Bronchial epithelial cell (primary cell): ENCODE data around the gene PEF1. TPM values are rescaled to one million over a fixed set of nuclear protein-coding genes. Genes with fewer than 3 reads are reported as not detected.

Source experiments
- DNase-seq: peaks from one replicate; pipeline ENCODE4 v3.0.0-alpha.2; 2010; ENCODE audit warnings: low read depth
- FAIRE-seq: peaks from 2 replicates; lab custom pipeline; 2011; peaks lifted over from hg19 to GRCh38; lab: Jason Lieb, UNC
- H3K27me3 ChIP-seq: 2 replicates; pipeline ENCODE4 v1.5.1; 2011; ENCODE audit warnings: low read length; ENCODE audit not compliant: control insufficient read depth, insufficient read depth
- H3K36me3 ChIP-seq: 2 replicates; pipeline ENCODE4 v1.5.1; 2011; ENCODE audit warnings: low read length; ENCODE audit not compliant: control insufficient read depth, insufficient read depth
- H3K4me3 ChIP-seq: 2 replicates; pipeline ENCODE4 v1.5.1; 2011; ENCODE audit warnings: mild to moderate bottlenecking, low read depth, low read length, control low read depth
- total RNA-seq: library from RNA; depleted of rRNA; stranded (reverse); fragments of >200 nt; gene quantifications from 2 replicates; pipeline ENCODE4 v1.2.1, GENCODE V29; 2014
- TF ChIP-seq, protein P1 (sequence below): IDR thresholded peaks from 2 replicates; pipeline ENCODE4 v1.5.1; 2011; ENCODE audit warnings: mild to moderate bottlenecking, moderate library complexity, low read length, control low read depth, inconsistent platforms; ENCODE audit not compliant: insufficient read depth, severe bottlenecking

The PEF1 gene
- total RNA-seq, 1 donor from 2014 or later = 67.4 TPM

DNA sequence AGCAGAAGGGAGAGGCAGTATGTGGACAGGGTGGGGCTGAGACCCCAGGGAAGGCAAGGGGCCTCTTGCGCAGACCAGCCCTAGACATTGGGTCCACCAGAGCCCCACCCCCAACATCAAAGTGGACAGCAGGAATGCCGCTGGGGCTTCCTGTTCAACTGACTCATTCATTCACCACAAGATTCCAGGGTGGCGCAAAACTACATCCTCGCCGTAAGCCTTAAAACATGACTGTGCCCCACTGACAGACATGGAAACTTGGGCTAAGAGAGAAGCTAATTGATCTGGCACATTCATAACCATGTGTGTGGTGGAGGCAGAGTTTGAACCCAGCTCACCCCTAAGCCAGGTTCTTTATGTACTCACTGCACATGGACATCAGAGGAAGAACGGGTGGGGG lies 45.2 kb upstream of the PEF1 start:
- H3K36me3 ChIP-seq = peaks cover 48% of the 10 kb centered on the region
- DNase-seq = peak; percentile 95
- FAIRE-seq = peak; percentile 89
- H3K27me3 ChIP-seq = no peaks in the 10 kb centered on the region
- TF ChIP-seq, protein P1, sequence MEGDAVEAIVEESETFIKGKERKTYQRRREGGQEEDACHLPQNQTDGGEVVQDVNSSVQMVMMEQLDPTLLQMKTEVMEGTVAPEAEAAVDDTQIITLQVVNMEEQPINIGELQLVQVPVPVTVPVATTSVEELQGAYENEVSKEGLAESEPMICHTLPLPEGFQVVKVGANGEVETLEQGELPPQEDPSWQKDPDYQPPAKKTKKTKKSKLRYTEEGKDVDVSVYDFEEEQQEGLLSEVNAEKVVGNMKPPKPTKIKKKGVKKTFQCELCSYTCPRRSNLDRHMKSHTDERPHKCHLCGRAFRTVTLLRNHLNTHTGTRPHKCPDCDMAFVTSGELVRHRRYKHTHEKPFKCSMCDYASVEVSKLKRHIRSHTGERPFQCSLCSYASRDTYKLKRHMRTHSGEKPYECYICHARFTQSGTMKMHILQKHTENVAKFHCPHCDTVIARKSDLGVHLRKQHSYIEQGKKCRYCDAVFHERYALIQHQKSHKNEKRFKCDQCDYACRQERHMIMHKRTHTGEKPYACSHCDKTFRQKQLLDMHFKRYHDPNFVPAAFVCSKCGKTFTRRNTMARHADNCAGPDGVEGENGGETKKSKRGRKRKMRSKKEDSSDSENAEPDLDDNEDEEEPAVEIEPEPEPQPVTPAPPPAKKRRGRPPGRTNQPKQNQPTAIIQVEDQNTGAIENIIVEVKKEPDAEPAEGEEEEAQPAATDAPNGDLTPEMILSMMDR = no peak
- H3K4me3 ChIP-seq = no peak overlapping the region

DNA sequence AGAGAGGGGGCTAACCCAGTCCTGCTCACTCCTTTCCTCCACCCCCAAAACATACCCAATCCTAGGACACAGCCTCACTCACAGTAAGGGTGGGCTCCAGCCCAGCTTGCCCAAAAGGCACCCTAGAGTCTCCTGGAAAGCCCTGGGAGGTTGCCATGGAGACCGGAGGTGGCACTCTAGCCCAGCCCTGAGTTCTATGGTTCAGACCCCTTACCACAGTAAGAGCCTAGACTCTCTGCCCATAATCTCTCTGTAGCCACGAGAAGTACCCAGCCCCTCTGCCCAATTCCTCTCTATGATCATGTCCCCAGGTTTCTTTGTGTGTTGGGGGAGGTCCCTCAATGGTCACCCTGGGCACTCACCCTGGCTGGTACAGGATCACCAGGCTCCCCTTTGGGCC lies 44.7 kb upstream of the PEF1 start:
- no peak for FAIRE-seq
- DNase-seq = no peak
- H3K36me3 ChIP-seq = peaks cover 44% of the 10 kb centered on the region
- H3K27me3 ChIP-seq = no peaks in the 10 kb centered on the region
- H3K4me3 ChIP-seq = no peak overlapping the region
- TF ChIP-seq, protein P1 = no peak

DNA sequence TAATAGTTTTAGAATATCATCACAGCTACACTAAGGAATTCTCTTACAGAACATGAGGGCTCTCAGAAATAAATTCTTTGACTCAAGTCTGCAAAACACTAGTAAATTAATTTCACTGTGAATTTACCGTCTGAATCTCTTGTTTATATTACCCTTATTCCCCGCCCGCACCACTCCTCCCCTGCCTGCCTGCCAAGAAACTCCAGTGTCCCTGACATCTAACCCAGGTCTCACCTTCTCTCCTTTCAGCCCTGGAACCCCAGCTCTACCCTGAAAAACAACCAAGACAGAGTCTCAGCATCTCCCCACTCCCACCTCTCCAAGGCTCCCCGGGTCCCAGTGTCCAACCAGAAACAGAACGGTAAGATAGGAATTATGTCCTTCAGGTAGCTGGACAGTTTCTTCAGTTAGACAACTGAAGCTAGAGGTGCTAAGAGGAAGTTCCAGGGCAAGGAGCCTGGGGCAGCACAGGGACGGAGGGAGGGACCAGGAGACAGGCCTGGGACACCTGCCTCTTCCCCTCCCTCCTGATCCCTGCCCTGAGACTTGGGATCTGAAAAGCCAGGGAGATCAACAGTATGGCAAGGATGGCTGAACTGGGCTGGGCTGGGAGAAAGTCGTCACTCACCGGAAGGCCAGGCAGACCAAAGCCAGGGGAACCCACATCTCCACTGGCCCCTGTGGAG lies 43.7 kb upstream of the PEF1 start:
- Histone ChIP-seq H3K27me3 (no peaks in the 10 kb centered on the region), H3K4me3 (no peak overlapping the region), H3K36me3 (peaks cover 44% of the 10 kb centered on the region)
- TF ChIP-seq, protein P1 = no peak
- DNase-seq = no peak
- no peak for FAIRE-seq

DNA sequence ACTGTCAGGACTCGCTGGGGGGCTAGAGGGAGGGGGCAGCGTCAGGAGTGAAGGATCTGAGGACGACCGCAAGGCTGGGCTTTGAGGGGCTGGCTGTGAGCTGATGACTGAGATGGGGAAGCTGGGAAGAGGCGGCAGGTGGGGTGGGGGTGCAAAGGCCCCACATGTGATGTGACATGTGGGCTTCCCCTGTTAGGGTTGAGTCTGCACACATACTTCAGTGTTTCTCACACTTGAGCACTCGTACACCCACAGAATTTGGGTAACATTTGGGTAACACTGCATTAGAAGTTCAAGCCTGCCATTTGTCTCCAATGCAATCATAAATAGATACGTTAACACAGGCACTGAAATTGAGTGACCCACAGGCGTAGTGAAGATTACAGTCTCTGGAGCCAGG lies 42.9 kb upstream of the PEF1 start:
- H3K36me3 ChIP-seq = peaks cover 46% of the 10 kb centered on the region
- TF ChIP-seq, protein P1 = no peak
- H3K4me3 ChIP-seq = no peak overlapping the region
- H3K27me3 ChIP-seq = no peaks in the 10 kb centered on the region
- no peak for FAIRE-seq
- no peak for DNase-seq

DNA sequence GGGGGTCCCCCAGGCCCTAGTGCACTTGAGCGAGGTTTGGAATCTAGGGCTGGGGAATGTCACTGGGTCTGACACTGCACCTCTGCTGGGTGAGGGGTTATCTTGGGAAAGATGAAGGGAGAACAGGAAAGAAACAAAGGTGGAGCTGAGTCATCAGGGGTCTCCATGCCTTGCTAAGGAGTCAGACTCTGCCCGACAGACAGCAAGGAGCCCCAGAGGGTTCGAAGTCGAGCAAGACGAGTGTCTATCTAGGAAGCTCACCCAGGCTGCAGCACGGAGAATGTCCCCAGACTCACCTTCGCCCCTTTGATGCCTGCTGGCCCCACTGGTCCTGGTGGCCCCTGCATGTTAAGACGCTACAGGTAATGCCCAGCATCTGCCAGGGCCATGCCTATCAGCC lies 41.1 kb upstream of the PEF1 start:
- Histone ChIP-seq H3K36me3 (peaks cover 41% of the 10 kb centered on the region), H3K27me3 (no peaks in the 10 kb centered on the region), H3K4me3 (no peak overlapping the region)
- no peak for DNase-seq
- TF ChIP-seq, protein P1 = no peak
- no peak for FAIRE-seq

DNA sequence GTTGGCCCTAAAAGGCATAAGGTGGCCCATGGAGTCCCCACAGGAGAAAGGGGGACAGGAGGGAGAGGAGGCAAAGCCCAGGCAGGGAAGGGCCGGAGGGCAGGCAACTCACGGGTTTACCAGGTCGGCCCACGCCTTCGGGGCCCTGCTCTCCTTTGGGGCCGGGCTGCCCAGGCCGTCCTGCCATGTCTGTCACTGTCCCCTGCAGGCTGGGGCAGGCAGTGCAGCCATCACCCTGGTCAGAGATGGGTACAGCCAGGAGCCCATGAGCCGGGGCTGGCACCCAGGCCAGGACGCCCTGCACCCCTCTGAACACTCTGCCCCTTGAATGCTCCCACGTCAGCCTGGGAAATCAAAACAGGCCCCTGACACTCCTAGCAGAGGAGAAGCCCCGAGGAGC lies 39.3 kb upstream of the PEF1 start:
- DNase-seq (no peak), FAIRE-seq (no peak)
- no peak overlapping the region for H3K4me3 ChIP-seq
- H3K27me3 ChIP-seq = no peaks in the 10 kb centered on the region
- peaks cover 34% of the 10 kb centered on the region for H3K36me3 ChIP-seq
- TF ChIP-seq, protein P1 = peak; percentile 46
